Ishikawa (cell line): Measurements from ENCODE around the gene WFDC8.

Experiments
- NFIC ChIP-seq: IDR thresholded peaks from 2 replicates; pipeline ENCODE4 v1.6.1; 2012
- RAD21 ChIP-seq: IDR thresholded peaks from 2 replicates; pipeline ENCODE4 v1.6.1; 2012; ENCODE audit warnings: low read depth

DNA sequence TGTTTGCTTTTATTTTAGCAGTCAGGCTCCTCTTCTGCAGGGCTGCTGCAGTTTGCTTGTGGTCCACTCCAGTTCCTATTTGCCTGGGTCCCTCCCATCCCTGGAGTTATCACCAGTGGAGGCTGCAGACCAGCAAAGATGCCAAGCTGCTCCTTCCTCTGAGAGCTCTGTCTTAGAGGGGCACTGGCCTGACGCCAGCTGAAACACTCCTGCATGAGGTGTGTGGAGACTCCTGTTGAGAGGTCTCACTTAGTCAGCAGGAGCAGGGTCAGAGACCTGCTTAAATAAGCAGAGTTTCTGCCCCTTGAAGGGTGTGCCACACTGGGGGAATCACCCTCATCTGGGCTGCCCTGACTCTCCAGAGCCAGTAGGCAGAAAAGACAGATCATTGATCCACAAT lies 16.2 kb upstream of the WFDC8 start:
- TF ChIP-seq NFIC (no peak), RAD21 (no peak)
